Neural cell (in vitro differentiated cells): ENCODE data around the gene SLC6A11.

Source experiments
- EP300 ChIP-seq: fragments of 450-650 bp; conservative IDR thresholded peaks from 2 replicates; pipeline ENCODE4 v1.6.1; 2014; ENCODE audit warnings: antibody characterized with exemption, mild to moderate bottlenecking, moderate library complexity; ENCODE audit not compliant: poor library complexity, severe bottlenecking
- EZH2 ChIP-seq: fragments of 200-600, 300-800 bp; shearing (Covaris generic), sonication (generic); IDR thresholded peaks from 2 replicates; pipeline ENCODE4 v1.6.1; 2014; ENCODE audit warnings: antibody characterized with exemption, low read length, borderline replicate concordance, mild to moderate bottlenecking; ENCODE audit not compliant: insufficient read depth, poor library complexity, severe bottlenecking
- MXI1 ChIP-seq: fragments of 450-650 bp; conservative IDR thresholded peaks from 2 replicates; pipeline ENCODE4 v1.6.1; 2014; ENCODE audit warnings: antibody characterized with exemption, mild to moderate bottlenecking; ENCODE audit not compliant: poor library complexity, severe bottlenecking
- TF ChIP-seq, protein P1 (sequence below): fragments of 450-650 bp; IDR thresholded peaks from 2 replicates; pipeline ENCODE4 v1.5.1; 2014; ENCODE audit warnings: antibody characterized with exemption, mild to moderate bottlenecking, moderate library complexity; ENCODE audit not compliant: poor library complexity, severe bottlenecking
- TF ChIP-seq, protein P2 (sequence below): IDR thresholded peaks from 2 replicates; pipeline ENCODE4 v1.6.1; 2012; ENCODE audit warnings: borderline replicate concordance

DNA sequence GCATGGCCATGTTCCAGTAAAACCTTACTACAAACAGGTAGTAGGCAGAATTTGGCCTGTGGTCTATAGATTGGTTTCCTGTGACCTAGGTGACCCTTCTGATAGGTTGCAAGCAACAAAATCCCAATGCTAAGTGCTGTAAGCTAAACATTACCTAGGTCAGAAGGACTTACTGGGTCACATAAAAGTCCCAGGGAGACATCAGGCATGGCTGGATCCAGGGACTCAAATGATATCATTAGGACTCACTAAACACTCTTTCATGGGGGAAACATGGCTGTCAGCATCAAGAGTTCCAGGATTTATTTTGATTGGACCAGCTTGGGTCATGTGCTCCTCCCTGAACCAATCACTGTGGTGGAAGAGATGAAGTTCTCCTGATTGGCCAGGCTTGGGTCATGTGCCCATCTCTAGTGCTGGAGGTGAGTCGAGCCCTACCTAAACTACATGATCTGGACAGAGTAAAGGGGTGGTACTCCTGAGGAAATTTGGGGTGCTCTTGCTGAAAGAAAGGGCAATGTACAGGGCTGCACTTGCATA lies 159.7 kb downstream of the SLC6A11 start:
- TF ChIP-seq MXI1, result no peak
- TF ChIP-seq EP300, result no peak
- TF ChIP-seq, protein P1, sequence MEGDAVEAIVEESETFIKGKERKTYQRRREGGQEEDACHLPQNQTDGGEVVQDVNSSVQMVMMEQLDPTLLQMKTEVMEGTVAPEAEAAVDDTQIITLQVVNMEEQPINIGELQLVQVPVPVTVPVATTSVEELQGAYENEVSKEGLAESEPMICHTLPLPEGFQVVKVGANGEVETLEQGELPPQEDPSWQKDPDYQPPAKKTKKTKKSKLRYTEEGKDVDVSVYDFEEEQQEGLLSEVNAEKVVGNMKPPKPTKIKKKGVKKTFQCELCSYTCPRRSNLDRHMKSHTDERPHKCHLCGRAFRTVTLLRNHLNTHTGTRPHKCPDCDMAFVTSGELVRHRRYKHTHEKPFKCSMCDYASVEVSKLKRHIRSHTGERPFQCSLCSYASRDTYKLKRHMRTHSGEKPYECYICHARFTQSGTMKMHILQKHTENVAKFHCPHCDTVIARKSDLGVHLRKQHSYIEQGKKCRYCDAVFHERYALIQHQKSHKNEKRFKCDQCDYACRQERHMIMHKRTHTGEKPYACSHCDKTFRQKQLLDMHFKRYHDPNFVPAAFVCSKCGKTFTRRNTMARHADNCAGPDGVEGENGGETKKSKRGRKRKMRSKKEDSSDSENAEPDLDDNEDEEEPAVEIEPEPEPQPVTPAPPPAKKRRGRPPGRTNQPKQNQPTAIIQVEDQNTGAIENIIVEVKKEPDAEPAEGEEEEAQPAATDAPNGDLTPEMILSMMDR, result no peak
- TF ChIP-seq, protein P2, sequence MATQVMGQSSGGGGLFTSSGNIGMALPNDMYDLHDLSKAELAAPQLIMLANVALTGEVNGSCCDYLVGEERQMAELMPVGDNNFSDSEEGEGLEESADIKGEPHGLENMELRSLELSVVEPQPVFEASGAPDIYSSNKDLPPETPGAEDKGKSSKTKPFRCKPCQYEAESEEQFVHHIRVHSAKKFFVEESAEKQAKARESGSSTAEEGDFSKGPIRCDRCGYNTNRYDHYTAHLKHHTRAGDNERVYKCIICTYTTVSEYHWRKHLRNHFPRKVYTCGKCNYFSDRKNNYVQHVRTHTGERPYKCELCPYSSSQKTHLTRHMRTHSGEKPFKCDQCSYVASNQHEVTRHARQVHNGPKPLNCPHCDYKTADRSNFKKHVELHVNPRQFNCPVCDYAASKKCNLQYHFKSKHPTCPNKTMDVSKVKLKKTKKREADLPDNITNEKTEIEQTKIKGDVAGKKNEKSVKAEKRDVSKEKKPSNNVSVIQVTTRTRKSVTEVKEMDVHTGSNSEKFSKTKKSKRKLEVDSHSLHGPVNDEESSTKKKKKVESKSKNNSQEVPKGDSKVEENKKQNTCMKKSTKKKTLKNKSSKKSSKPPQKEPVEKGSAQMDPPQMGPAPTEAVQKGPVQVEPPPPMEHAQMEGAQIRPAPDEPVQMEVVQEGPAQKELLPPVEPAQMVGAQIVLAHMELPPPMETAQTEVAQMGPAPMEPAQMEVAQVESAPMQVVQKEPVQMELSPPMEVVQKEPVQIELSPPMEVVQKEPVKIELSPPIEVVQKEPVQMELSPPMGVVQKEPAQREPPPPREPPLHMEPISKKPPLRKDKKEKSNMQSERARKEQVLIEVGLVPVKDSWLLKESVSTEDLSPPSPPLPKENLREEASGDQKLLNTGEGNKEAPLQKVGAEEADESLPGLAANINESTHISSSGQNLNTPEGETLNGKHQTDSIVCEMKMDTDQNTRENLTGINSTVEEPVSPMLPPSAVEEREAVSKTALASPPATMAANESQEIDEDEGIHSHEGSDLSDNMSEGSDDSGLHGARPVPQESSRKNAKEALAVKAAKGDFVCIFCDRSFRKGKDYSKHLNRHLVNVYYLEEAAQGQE, result no peak
- TF ChIP-seq EZH2, result no peak
